Right lobe of liver (tissue), 6 donors: ENCODE results near the gene ZC3H12A. TPM values are rescaled to one million over a fixed set of nuclear protein-coding genes. Genes with fewer than 3 reads are reported as not detected.
"Not testable (repeated sequence)": the region's sequence is repeated elsewhere in the genome, so short reads cannot be mapped to it uniquely, and the experiment has no call there.

Experiments
- ATAC-seq, 4 donors: fragments of 200-7000 bp; cut with Tn5 transposase; one replicate each; pipeline ENCODE4 v1.9.1; 2020; ENCODE audit warnings: mild to moderate bottlenecking in 4 of 4, moderate library complexity in 4 of 4
- DNase-seq, 3 donors: peaks; one replicate each; pipeline ENCODE4 v3.0.0-alpha.2; 2020
- H3K27ac ChIP-seq, 3 donors: fragments of 200-600 bp; one replicate each; pipeline ENCODE4 v1.8.0; 2022
- H3K27me3 ChIP-seq, 2 donors: fragments of 200-600 bp; one replicate each; pipeline ENCODE4 v1.8.0; 2022
- H3K36me3 ChIP-seq, 4 donors: fragments of 200-600 bp; sonication (generic) in 1 of 4; one replicate each; pipeline versions ENCODE4 v1.5.1 to v1.8.0; 2017 to 2022; ENCODE audit warnings: control low read depth in 1 of 4
- H3K4me1 ChIP-seq, 4 donors: fragments of 200-600 bp; sonication (generic) in 1 of 4; one replicate each; pipeline versions ENCODE4 v1.5.1 to v1.8.0; 2017 to 2022; ENCODE audit warnings: control low read depth in 1 of 4
- H3K4me3 ChIP-seq, 3 donors: fragments of 200-600 bp; one replicate each; pipeline ENCODE4 v1.8.0; 2022
- H3K9me3 ChIP-seq, 4 donors: fragments of 200-600 bp; sonication (generic) in 1 of 4; one replicate each; pipeline versions ENCODE4 v1.5.1 to v1.8.0; 2017 to 2022; ENCODE audit warnings: control low read depth in 1 of 4
- POLR2A ChIP-seq: fragments of 450-650 bp; IDR thresholded peaks from one replicate; pipeline ENCODE4 v1.6.1; 2017; ENCODE audit warnings: antibody characterized with exemption, mild to moderate bottlenecking
- WGBS: methylation state at CpG from one replicate; pipeline ENCODE4 v1.1.6; 2018; ENCODE audit warnings: low coverage, low lambda C conversion rate; ENCODE audit not compliant: insufficient coverage; ENCODE audit errors: missing lambda C conversion rate; 5-methylcytosine and 5-hydroxymethylcytosine counted together
- intact Hi-C, 2 donors: fragments of 100-400 bp; cut with DNase I; formaldehyde crosslinking; loops; one replicate each; pipeline versions ENCODE4 v1.11.2 to v1.14.1; 2022
- microRNA-seq, 2 donors: library from miRNA; unstranded; fragments of <30 nt; microRNA quantifications; one replicate each; pipeline ENCODE4, GENCODE V29; 2019 to 2020
- small RNA-seq, 2 experiments: library from RNA; depleted of rRNA; stranded (forward); fragments of <200 nt; gene quantifications; one replicate each; pipeline ENCODE3, GENCODE V24; 2016
- total RNA-seq, 6 experiments: library from RNA; depleted of rRNA in 2 of 6; stranded (reverse); fragments of >200 nt in 2 of 6; fragmentation: NEBNext Ultra II Directional in 3 of 6; extraction: Animal tissue kit (Norgen Biotek cat#: 25700) in 3 of 6; gene quantifications; one replicate each; pipeline versions ENCODE4 v1.1.0 to v1.2.4, GENCODE V29; 2016 to 2023
- TF ChIP-seq, protein P1 (sequence below), 4 donors: fragments of 200-600 bp in 3 of 4; fragments of 450-650 bp in 1 of 4; IDR thresholded peaks; one replicate each; pipeline versions ENCODE4 v1.5.1 to v1.8.0; 2016 to 2022; ENCODE audit warnings: antibody characterized with exemption in 4 of 4, mild to moderate bottlenecking in 2 of 4
- donor health status: DM: no; HTN: yes; CAD: no.
- donor health status: DM: no; HTN: no; CAD: no.
- donor health status: DM: no; HTN: no; CAD: no.
- donor health status: DM: no; HTN: yes; CAD: no.
- donor health status: DM: no; HTN: yes; CAD: no.

ZC3H12A gene
- total RNA-seq, 6 experiments from 2014 or later: 2.7 to 21.9 (median 8.3) TPM

GRCh38 chr1:37519613-37520012, 45.2 kb downstream of the ZC3H12A start:
- ATAC-seq (no peak), DNase-seq (peak in 1 of 3 donors; percentile 5)
- TF ChIP-seq POLR2A: no peak
- TF ChIP-seq, protein P1, sequence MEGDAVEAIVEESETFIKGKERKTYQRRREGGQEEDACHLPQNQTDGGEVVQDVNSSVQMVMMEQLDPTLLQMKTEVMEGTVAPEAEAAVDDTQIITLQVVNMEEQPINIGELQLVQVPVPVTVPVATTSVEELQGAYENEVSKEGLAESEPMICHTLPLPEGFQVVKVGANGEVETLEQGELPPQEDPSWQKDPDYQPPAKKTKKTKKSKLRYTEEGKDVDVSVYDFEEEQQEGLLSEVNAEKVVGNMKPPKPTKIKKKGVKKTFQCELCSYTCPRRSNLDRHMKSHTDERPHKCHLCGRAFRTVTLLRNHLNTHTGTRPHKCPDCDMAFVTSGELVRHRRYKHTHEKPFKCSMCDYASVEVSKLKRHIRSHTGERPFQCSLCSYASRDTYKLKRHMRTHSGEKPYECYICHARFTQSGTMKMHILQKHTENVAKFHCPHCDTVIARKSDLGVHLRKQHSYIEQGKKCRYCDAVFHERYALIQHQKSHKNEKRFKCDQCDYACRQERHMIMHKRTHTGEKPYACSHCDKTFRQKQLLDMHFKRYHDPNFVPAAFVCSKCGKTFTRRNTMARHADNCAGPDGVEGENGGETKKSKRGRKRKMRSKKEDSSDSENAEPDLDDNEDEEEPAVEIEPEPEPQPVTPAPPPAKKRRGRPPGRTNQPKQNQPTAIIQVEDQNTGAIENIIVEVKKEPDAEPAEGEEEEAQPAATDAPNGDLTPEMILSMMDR (IDR thresholded peaks at IDR 0.05): no peak
- Histone ChIP-seq H3K4me1 (peaks cover 0 to 16% (median 3%) of the 10 kb centered on the region in 4 donors), H3K4me3 (no peak overlapping the region), H3K36me3 (no peaks in the 10 kb centered on the region), H3K27ac (peak overlapping the region in 1 of 3 donors; percentile 55), H3K9me3 (no peaks in the 10 kb centered on the region), H3K27me3 (no peaks in the 10 kb centered on the region)
- intact Hi-C loops: no loop called here

DNA sequence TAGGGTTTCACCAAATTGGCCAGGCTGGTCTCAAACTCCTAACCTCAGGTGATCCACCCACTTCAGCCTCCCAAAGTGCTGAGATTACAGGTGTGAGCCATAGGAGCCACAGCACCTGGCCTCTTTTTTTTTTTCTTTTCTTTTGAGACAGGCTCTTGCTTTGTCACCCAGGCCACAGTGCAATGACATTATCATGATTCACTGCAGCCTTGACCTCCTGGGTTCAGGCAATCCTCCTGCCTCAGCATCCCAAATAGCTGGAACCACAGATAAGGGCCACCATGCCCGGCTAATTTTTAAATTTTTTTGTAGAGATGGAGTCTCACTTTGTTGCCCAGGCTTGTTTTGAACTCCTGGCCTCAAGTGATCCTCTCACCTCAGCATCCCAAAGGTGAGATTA, 55.5 kb downstream of the ZC3H12A start:
- H3K27me3 ChIP-seq, H3K27ac ChIP-seq, H3K36me3 ChIP-seq, DNase-seq, intact Hi-C loops, H3K4me3 ChIP-seq, H3K9me3 ChIP-seq: not testable (repeated sequence)
- WGBS: 14% methylated on average over 1 of the region's 1 CpG
- peak in 1 of 4 donors; percentile 24 for ATAC-seq
- H3K4me1 ChIP-seq: peaks cover 0 to 24% (median 4%) of the 10 kb centered on the region in 4 donors

GRCh38 chr1:37532418-37533156, 58.2 kb downstream of the ZC3H12A start:
- ATAC-seq (peak; percentile 21 to 65 (median 53)), DNase-seq (peak; percentile 28 to 61 (median 31))
- 66% methylated on average over 4 of the region's 4 CpGs for WGBS
- H3K9me3 ChIP-seq, H3K36me3 ChIP-seq, H3K4me3 ChIP-seq, H3K27me3 ChIP-seq, intact Hi-C loops: not testable (repeated sequence)
- peak overlapping the region; percentile 70 to 97 (median 93) for H3K27ac ChIP-seq
- H3K4me1 ChIP-seq: peaks cover 0 to 49% (median 10%) of the 10 kb centered on the region in 4 donors

DNA sequence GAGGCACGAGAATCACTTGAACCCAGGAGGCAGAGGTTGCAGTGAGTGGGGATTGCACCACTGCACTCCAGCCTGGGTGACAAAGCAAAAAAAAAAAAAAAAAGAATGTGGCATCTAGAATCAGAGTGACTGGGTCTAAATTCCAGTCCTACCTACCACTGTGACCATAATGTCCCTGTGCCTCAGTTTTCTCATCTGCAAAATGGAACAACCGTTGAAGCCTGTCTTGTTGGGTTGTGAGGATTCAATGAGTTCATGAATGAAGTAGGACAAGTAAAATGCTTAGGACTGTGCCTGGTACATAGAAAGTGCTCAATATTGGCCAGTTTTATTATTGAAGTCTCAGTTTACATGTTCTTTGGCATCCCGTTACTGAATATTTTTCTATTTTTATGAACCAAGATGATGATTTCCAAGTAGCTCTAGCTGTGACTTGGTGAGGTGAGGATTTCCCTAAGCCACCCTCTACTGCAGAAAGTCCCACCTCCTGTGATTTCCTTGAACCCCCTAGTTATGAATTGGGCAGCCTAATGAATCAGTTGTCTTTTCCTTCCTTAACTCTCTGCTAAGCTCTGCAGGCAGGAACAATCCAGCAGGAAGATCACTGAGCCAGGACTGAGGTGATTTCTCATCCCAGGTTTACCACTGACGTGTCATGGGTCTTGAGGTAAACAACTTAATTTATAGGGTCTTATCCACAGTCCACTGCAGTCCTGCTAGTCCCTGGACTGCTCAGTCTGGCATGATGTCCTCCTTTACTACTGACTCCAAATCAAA, 59.1 kb downstream of the ZC3H12A start:
- H3K27ac ChIP-seq: peak overlapping the region; percentile 70 to 97 (median 93)
- 78% methylated on average over 4 of the region's 4 CpGs for WGBS
- intact Hi-C loops: no loop called here
- H3K27me3 ChIP-seq: no peaks in the 10 kb centered on the region
- peaks cover 0 to 6% (median 2%) of the 10 kb centered on the region in 4 donors for H3K36me3 ChIP-seq
- ATAC-seq (no peak), DNase-seq (peak in 1 of 3 donors; percentile 12)
- H3K4me3 ChIP-seq: no peak overlapping the region
- peaks cover 0 to 54% (median 11%) of the 10 kb centered on the region in 4 donors for H3K4me1 ChIP-seq
- no peak for TF ChIP-seq POLR2A
- TF ChIP-seq, protein P1 (IDR thresholded peaks at IDR 0.05): no peak
- no peaks in the 10 kb centered on the region for H3K9me3 ChIP-seq

Small RNAs within 50 kb of the gene (microRNA-seq; reads per million reads assigned to microRNA genes)
- gene MIR5581 (0 reads per million in 2 donors), gene MIR6732 (0 reads per million in 2 donors)

Small RNAs within 50 kb of the gene (small RNA-seq; reads per million reads assigned to genes)
- gene MIR5581: 0 reads per million in 2 experiments

Other genes starting within 250 kb of the ZC3H12A start
- gene MEAF6, start 40.2 kb downstream of the ZC3H12A start, total RNA-seq: 10 to 100 TPM; 12.9 to 55.9 (median 32.8) TPM
- gene SNIP1, start 79.7 kb downstream of the ZC3H12A start, total RNA-seq: 10 to 100 TPM in 2 of 6 experiments, 1 to 10 TPM in 4; 6.2 to 10.6 (median 8.8) TPM
- gene DNALI1, start 82.4 kb downstream of the ZC3H12A start, total RNA-seq: 10 to 100 TPM in 1 of 6 experiments, 1 to 10 TPM in 5; 4.1 to 13.6 (median 7.3) TPM
- gene GNL2, start 121.4 kb downstream of the ZC3H12A start, total RNA-seq: 10 to 100 TPM; 10.4 to 29.0 (median 19.9) TPM
- gene RSPO1, start 160.3 kb downstream of the ZC3H12A start, total RNA-seq: not detected
- 1 to 10 TPM in 2 of 6 experiments, under 1 TPM in 4; 0.31 to 2.2 (median 0.76) TPM for gene CDCA8, start 217.9 kb downstream of the ZC3H12A start, total RNA-seq